Hepatocyte (in vitro differentiated cells): ENCODE results near the gene FOS. TPM values are rescaled to one million over a fixed set of nuclear protein-coding genes. Genes with fewer than 3 reads are reported as not detected.

Source experiments
- DNase-seq: peaks from one replicate; pipeline ENCODE4 v3.0.0-alpha.2; 2016; ENCODE audit warnings: low spot score
- H2AFZ ChIP-seq: fragments of 200-600 bp; sonication (generic); 2 replicates; pipeline ENCODE4 v1.6.0; 2016; ENCODE audit warnings: antibody characterized with exemption, mild to moderate bottlenecking
- H3K27ac ChIP-seq: fragments of 200-600 bp; sonication (generic); 2 replicates; pipeline ENCODE4 v1.5.1; 2016; ENCODE audit warnings: mild to moderate bottlenecking
- H3K27me3 ChIP-seq: fragments of 200-600 bp; sonication (generic); 2 replicates; pipeline ENCODE4 v1.6.1; 2016
- H3K36me3 ChIP-seq: fragments of 200-600 bp; sonication (generic); replicated peaks from 2 replicates; pipeline ENCODE4 v1.5.1; 2016; ENCODE audit warnings: low read depth; ENCODE audit not compliant: insufficient read depth
- H3K4me1 ChIP-seq: fragments of 200-600 bp; sonication (generic); 2 replicates; pipeline ENCODE4 v1.5.1; 2016; ENCODE audit warnings: mild to moderate bottlenecking, moderate library complexity; ENCODE audit not compliant: insufficient read depth
- H3K4me2 ChIP-seq: fragments of 200-600 bp; sonication (generic); 2 replicates; pipeline ENCODE4 v1.6.0; 2016
- H3K4me3 ChIP-seq: fragments of 200-600 bp; sonication (generic); 2 replicates; pipeline ENCODE4 v1.5.1; 2016; ENCODE audit warnings: mild to moderate bottlenecking
- H3K79me2 ChIP-seq: fragments of 200-600 bp; sonication (generic); 2 replicates; pipeline ENCODE4 v1.6.0; 2017; ENCODE audit warnings: mild to moderate bottlenecking
- H3K9me2 ChIP-seq: fragments of 200-600 bp; sonication (generic); replicated peaks from 2 replicates; pipeline ENCODE4 v1.6.0; 2017; ENCODE audit warnings: mild to moderate bottlenecking; ENCODE audit not compliant: insufficient read depth
- H3K9me3 ChIP-seq: fragments of 200-600 bp; sonication (generic); 2 replicates; pipeline ENCODE4 v1.5.1; 2016; ENCODE audit warnings: low read depth, mild to moderate bottlenecking
- H4K20me1 ChIP-seq: fragments of 200-600 bp; sonication (generic); 2 replicates; pipeline ENCODE4 v1.6.0; 2016; ENCODE audit warnings: mild to moderate bottlenecking; ENCODE audit not compliant: insufficient read depth, poor library complexity, severe bottlenecking
- EZH2 ChIP-seq: fragments of 200-600 bp; sonication (generic); IDR thresholded peaks from 2 replicates; pipeline ENCODE4 v1.6.1; 2016; ENCODE audit warnings: antibody characterized with exemption, mild to moderate bottlenecking, borderline replicate concordance
- EZH2phosphoT487 ChIP-seq: fragments of 200-600 bp; sonication (generic); IDR thresholded peaks from one replicate; pipeline ENCODE4 v1.6.1; 2018; ENCODE audit warnings: antibody characterized with exemption, mild to moderate bottlenecking, low read depth, moderate library complexity; ENCODE audit not compliant: unreplicated experiment, severe bottlenecking
- WGBS: methylation state at CpG from one replicate; pipeline ENCODE4 v1.1.6; 2016; ENCODE audit warnings: low lambda C conversion rate; ENCODE audit errors: missing lambda C conversion rate; 5-methylcytosine and 5-hydroxymethylcytosine counted together
- polyA plus RNA-seq: library from polyadenylated mRNA; unstranded; fragments of >200 nt; fragmentation: Nextera tagmentation; extraction: Ambion mirVana; gene quantifications from 2 replicates; pipeline ENCODE4 v1.2.1, GENCODE V29; 2016
- total RNA-seq: library from RNA; depleted of rRNA; stranded (reverse); fragments of >200 nt; gene quantifications from 2 replicates; pipeline ENCODE4 v1.2.3, GENCODE V29; 2014
- TF ChIP-seq, protein P1 (sequence below): fragments of 200-600 bp; sonication (generic); IDR thresholded peaks from 2 replicates; pipeline ENCODE4 v1.5.1; 2016; ENCODE audit warnings: antibody characterized with exemption, mild to moderate bottlenecking; ENCODE audit not compliant: poor library complexity

Gene FOS
- total and polyA plus RNA-seq, 2 experiments from 2014 or later, result 865 to 935 TPM

DNA sequence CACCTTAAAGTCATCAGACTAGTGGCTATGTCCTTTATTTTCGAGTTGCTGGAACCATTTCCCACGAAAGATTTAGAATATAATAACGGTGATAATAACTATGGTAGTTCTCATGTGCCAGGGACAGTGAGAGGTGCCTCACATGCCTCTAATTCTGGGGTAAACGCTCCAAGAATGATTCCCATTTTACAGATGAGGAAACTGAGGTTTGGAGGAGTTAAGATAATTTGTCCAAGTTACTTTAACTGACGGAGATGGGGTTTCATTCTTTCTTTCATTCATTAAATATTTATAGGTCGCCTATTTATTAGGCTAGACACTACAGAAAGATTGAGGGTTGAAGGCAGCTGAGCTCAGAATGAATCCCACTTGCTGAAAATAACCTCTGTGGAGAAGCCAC is 30.7 kb upstream of the FOS start:
- Histone ChIP-seq H3K9me3 (no peaks in the 10 kb centered on the region), H2AFZ (no peak overlapping the region), H3K4me1 (no peaks in the 10 kb centered on the region), H3K4me2 (no peak overlapping the region), H3K79me2 (no peaks in the 10 kb centered on the region), H3K9me2 (no peaks in the 10 kb centered on the region), H3K27ac (no peak overlapping the region), H3K36me3 (no peaks in the 10 kb centered on the region), H3K27me3 (no peaks in the 10 kb centered on the region), H4K20me1 (no peaks in the 10 kb centered on the region), H3K4me3 (no peak overlapping the region)
- no peak for DNase-seq
- WGBS, result 93% methylated on average over 6 of the region's 6 CpGs
- TF ChIP-seq EZH2 (no peak), EZH2phosphoT487 (no peak)
- TF ChIP-seq, protein P1, sequence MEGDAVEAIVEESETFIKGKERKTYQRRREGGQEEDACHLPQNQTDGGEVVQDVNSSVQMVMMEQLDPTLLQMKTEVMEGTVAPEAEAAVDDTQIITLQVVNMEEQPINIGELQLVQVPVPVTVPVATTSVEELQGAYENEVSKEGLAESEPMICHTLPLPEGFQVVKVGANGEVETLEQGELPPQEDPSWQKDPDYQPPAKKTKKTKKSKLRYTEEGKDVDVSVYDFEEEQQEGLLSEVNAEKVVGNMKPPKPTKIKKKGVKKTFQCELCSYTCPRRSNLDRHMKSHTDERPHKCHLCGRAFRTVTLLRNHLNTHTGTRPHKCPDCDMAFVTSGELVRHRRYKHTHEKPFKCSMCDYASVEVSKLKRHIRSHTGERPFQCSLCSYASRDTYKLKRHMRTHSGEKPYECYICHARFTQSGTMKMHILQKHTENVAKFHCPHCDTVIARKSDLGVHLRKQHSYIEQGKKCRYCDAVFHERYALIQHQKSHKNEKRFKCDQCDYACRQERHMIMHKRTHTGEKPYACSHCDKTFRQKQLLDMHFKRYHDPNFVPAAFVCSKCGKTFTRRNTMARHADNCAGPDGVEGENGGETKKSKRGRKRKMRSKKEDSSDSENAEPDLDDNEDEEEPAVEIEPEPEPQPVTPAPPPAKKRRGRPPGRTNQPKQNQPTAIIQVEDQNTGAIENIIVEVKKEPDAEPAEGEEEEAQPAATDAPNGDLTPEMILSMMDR, result no peak

DNA sequence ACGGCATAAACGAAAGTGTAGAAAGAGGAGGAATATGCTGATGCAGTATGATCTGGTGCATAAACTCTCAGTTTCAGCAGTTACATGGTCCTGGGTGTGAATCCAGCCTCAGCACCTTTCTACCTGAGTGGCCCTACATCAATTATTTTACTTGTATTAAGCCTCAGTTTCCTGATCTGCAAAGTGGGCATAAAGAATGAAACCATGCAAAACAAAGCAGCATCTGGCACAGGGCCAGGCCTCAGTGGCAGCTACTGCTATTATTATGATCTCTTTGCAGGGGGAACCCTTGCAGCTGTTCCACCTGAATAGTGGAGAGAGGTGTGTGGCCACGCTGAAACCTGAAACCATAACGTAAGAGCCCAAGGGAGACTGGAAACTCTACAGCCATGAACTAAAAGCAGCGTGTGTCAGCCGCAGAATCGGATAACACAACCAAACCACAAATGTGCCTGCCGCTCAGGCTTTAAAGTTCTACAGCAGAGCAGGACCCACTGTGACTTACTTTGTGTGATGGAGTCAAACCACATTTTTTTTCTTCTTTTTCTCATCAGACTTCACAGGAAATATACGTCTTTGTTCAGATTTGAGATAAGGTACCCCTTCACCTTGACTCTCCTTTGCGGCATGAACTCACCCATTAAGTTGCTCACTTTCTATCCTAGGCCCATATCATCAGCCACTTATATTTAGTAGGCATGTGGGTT is 29.2 kb upstream of the FOS start:
- Histone ChIP-seq H3K36me3 (no peaks in the 10 kb centered on the region), H3K4me2 (no peak overlapping the region), H2AFZ (no peak overlapping the region), H3K27ac (no peak overlapping the region), H3K9me2 (no peaks in the 10 kb centered on the region), H3K27me3 (no peaks in the 10 kb centered on the region), H3K79me2 (no peaks in the 10 kb centered on the region), H3K4me1 (peaks cover 5% of the 10 kb centered on the region), H3K4me3 (no peak overlapping the region), H4K20me1 (no peaks in the 10 kb centered on the region), H3K9me3 (no peaks in the 10 kb centered on the region)
- WGBS, result 55% methylated on average over 10 of the region's 10 CpGs
- no peak for DNase-seq
- TF ChIP-seq EZH2 (no peak), EZH2phosphoT487 (no peak)
- TF ChIP-seq, protein P1, result no peak

GRCh38 chr14:75249958-75250336 is 28.7 kb upstream of the FOS start:
- H3K4me2 ChIP-seq, result no peak overlapping the region
- peaks cover 10% of the 10 kb centered on the region for H3K4me1 ChIP-seq
- H3K27me3 ChIP-seq, result no peaks in the 10 kb centered on the region
- no peaks in the 10 kb centered on the region for H3K9me2 ChIP-seq
- H3K4me3 ChIP-seq, result no peak overlapping the region
- no peak overlapping the region for H2AFZ ChIP-seq
- 54% methylated on average over 2 of the region's 2 CpGs for WGBS
- TF ChIP-seq, protein P1, result no peak
- TF ChIP-seq EZH2, result no peak
- TF ChIP-seq EZH2phosphoT487, result no peak
- DNase-seq, result no peak
- H4K20me1 ChIP-seq, result no peaks in the 10 kb centered on the region
- no peak overlapping the region for H3K27ac ChIP-seq
- no peaks in the 10 kb centered on the region for H3K36me3 ChIP-seq
- no peaks in the 10 kb centered on the region for H3K9me3 ChIP-seq
- H3K79me2 ChIP-seq, result no peaks in the 10 kb centered on the region

DNA sequence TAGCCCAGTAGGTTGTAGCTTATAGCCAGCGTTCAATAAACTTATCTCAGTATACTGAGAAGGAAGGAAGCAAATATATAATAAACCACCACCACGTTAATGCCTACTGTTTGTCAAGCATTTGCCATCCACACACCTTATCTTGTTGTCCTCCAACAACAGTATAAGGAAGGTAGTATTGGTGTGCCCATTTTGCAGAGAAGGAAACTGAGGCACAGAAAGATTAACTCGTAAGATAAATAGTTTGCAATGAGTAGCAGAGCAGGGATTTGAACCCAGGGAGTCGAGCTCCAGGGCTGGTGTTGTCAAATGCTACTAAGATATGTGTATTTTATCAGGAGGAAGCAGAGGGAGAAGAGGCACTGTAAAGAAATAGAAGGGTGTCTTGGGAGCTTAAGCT is 27.8 kb upstream of the FOS start:
- no peak overlapping the region for H3K27ac ChIP-seq
- no peak overlapping the region for H3K4me3 ChIP-seq
- TF ChIP-seq EZH2phosphoT487 (no peak), EZH2 (no peak)
- TF ChIP-seq, protein P1, result no peak
- peaks cover 14% of the 10 kb centered on the region for H3K4me1 ChIP-seq
- H3K79me2 ChIP-seq, result no peaks in the 10 kb centered on the region
- H4K20me1 ChIP-seq, result no peaks in the 10 kb centered on the region
- H3K27me3 ChIP-seq, result no peaks in the 10 kb centered on the region
- no peak overlapping the region for H2AFZ ChIP-seq
- H3K9me2 ChIP-seq, result no peaks in the 10 kb centered on the region
- DNase-seq, result no peak
- H3K4me2 ChIP-seq, result no peak overlapping the region
- H3K36me3 ChIP-seq, result no peaks in the 10 kb centered on the region
- no peaks in the 10 kb centered on the region for H3K9me3 ChIP-seq
- WGBS, result 94% methylated on average over 4 of the region's 4 CpGs
